Mammary epithelial cell (primary cell): ENCODE data around the gene LGR6.

ENCODE experiments used
- CTCF ChIP-seq, 2 donors: IDR thresholded peaks in 1 of 2; conservative IDR thresholded peaks in 1 of 2; 2 replicates each; pipeline ENCODE4 v1.5.1; 2011 to 2012; ENCODE audit warnings: inconsistent platforms in 2 of 2, low read length in 2 of 2, mild to moderate bottlenecking in 2 of 2, control low read depth in 1 of 2, low read depth in 1 of 2; ENCODE audit not compliant: insufficient read depth in 1 of 2; ENCODE audit errors: extremely low read depth in 1 of 2
- EZH2 ChIP-seq: IDR thresholded peaks from 2 replicates; pipeline ENCODE4 v1.6.1; 2012; ENCODE audit warnings: low read length, inconsistent platforms, borderline replicate concordance

- peak; percentile 99 for TF ChIP-seq CTCF (conservative IDR thresholded peaks at IDR 0.05 in 1 of 2, IDR thresholded peaks at IDR 0.05 in 1 of 2; ENCODE audit: extremely low read depth in 1 of 2, insufficient read depth in 1 of 2, low read depth in 1 of 2, low read length in 2 of 2)
- TF ChIP-seq EZH2: no peak
Observed at GRCh38 chr1:202315576-202316168, 122.1 kb downstream of the LGR6 start.
